ENCODE data around the gene PTPN2.
A peak's percentile ranks its signal among the peaks of the same experiment; 100 is the strongest.
"Not testable (repeated sequence)": the region's sequence is repeated elsewhere in the genome, so short reads cannot be mapped to it uniquely, and the experiment has no call there.

Gene PTPN2

DNA sequence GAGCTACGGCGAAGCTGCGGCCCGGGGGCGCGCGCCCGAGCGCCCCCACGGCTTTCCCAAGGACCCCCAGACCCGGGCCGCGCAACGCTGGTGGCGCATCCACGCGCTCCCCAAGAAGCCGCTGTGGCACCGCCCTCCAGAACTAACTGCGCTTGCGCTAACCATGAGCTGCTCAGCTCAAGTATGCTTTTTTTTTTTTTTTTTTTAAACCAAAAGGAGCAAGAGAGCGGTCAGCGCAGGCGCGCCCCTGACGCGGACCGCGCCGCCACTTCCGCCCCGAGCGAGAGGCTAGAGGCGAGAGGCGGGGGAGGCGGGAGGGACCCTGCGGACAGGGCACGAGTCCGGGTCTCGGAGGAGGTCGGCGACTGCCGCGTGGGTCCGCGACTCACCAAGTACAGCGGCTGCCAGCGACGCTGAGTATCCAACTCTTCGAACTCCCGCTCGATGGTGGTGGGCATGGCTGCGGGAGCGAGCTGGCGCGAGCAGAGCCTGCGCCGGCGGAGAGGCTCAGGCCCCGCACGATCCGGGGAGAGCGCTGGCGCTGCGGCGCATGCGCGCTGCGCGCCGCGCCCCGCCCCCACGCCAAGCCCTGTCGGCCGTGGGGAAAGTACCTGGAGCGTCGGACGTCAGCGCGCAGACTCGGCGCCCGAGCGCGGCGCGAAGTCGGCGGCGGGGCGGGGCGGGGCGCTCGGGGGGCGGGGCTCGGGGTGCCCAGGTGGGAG, at the start of gene PTPN2:
Gene PTPN2 (minus strand): TSS at position 554 of the 722 bp plus-strand sequence. CDS start 96 bp downstream, at position 458.
- peak; percentile 85 to 89 for DNase-seq

DNA sequence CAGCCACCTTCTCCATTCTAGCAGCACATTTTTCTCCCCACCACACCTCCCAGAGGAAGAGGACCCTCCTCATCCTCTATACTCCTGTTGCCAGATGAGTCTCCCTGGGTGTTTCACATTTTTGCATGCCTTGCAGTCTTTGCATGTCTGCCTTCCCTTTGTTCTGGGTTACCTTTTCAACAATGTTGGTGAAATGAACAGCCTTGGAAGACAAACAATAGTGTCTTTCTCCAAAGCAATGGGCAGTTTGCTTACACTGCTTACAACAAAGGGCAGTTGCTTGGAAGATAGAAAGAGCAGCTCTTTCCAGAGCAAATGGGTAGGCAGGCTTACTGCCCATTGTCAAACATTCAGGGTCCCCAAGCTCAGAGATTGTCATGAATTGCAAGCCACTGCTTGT, 49.3 kb upstream of the PTPN2 start:
- no peak for DNase-seq

DNA sequence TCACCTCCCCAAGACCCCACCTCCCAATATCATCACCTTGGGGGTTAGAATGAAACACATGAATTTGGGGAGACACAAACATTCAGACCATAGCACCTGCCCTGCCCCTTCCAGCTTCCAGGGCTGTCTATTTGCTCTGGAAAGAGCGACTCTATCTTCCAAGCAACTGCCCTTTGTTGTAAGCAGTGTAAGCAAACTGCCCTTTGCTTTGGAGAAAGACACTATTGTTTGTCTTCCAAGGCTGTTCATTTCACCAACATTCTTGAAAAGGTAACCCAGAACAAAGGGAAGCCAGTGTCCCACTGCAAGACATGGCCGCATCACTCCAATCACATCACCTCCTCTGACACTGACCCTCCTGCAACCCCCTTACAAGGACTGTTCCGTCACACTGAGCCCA, 46.9 kb upstream of the PTPN2 start:
- DNase-seq, result no peak

DNA sequence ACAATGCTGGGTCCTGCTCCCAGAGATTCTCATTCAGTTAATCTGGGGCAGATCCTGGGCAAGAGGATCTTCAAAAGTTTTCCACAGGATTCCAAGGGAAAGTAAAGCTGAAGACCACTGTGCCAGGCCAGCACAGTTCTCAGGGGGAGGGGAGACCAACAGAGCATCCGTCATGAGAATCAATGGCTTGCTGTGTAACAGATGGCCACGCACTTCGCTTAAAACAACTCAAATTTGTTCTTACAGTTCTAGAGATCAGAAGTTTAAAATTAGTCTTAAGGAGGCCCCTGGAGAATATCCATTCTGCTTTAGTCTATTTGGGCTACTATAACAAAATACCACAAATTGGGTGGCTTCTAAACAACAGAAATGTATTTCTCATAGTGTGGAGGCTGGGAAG, 46.3 kb upstream of the PTPN2 start:
- DNase-seq, result no peak

DNA sequence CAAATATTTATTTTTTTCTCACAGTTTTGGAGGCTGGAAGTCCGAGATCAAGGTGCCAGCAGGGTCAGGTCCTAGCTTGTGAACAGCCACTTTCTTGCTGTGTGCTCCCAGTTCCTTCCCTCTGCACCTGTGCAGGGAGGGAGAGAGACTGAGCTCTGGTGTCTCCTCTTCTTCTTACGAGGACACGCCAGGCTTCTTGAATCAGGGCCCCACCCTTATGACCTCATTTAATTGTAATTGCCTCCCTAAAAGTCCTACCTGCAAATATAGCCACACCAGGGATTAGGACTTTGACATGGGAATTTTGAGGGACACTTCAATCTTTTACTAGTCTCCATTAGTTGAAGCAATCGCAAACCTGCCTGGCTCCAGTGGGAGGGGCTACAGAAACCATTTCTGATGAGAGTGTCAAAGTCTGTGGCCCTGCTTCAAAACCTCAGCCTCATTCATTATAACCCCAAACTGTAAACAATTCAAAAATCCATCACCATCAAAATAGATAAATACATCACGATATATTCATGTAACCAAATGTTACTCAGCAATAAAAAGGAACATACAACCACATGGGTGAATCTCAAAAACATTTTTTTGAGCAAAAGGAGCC, 45.5 kb upstream of the PTPN2 start:
- DNase-seq, result no peak

DNA sequence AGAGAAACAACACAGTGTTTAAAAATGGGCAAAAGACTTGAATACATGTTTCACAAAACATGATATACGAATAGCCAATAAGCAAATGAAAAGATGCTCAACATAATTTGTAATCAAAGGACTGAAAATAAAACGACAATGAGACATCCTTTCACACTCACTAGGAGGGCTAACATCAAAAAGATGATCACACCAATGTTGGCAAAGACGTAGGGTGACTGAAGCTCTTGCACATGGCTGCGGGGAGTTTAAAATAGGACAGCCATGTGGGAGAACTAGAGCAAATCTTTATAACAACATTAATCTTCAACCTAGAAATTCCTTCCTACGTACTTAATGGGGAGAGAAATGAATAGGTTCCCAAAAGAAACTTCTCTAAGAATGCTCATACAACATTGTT, 44.6 kb upstream of the PTPN2 start:
- no peak for DNase-seq

DNA sequence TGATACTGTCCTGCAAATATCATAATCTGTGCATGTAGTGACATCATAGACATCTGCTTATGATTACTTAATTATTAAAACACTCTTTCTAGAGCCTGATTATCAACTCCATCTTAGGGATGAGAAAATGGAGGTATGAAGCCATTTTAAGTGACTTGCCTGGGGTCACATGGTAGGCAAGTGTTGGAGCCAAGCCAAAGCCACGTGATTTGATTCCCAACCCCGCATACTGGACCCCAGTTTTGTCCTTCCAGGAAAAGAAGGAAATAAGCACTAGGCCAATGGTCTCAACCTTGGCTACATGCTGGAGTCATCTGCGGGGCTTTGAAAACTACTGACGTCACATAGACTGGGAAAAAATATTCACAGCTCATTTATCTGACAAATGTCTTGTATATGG, 44.2 kb upstream of the PTPN2 start:
- no peak for DNase-seq

DNA sequence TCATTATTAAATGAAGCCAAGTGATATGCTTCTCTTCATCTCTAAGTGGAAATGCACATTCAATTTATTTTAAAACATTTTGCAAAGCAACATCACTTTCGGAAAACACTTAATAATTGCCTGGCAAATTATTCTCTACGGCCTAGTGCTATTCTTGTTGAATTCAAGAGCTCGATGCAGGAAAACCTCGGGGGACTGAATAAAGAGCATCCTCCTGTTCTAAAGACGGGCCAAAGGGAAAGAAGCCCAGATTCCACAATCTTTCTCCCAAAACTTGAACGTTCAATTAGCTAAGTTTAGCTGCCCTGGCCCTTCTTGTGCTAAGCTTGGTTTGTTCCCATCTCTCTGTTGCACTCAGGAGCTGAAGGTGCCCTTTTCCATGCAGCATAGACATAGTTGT, 40.6 kb upstream of the PTPN2 start:
- no peak for DNase-seq

DNA sequence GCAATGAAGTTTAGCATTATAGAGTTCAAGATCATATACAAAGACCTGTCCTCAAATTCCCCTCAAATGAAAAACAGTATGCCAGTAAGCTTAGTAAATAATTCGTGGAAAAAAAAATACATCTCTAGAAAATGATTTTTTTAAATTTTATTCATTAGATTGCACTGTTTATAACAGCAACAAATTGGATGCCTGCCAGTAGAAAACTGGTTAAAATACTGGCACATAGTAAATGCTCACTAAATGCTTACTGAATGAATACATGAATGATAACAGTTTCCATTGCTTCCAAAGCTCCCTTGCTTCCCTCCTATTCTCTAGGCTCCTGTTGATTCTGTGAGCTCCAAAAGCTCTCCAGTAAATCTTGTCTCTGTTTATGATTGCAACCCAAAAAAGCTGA, 38.2 kb upstream of the PTPN2 start:
- no peak for DNase-seq

DNA sequence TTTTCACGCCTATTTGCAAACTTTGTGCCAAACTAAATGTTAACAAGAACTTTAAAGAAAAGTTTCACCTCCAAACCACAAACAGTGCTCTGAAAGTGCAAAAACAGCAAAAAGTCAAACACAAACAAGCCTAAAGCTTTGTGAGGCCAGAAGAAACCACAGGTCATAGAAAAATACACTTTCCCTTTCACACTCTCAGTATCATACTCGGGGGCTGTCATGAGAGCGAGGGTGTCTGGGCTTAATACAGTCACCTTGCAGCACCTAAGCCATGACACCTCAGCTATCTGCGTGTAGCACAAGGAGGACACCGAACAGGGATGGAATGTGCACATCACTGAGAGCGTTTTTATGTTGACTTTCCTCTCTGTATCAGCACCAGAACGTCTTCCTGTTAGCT, 37.1 kb upstream of the PTPN2 start:
- DNase-seq, result no peak

DNA sequence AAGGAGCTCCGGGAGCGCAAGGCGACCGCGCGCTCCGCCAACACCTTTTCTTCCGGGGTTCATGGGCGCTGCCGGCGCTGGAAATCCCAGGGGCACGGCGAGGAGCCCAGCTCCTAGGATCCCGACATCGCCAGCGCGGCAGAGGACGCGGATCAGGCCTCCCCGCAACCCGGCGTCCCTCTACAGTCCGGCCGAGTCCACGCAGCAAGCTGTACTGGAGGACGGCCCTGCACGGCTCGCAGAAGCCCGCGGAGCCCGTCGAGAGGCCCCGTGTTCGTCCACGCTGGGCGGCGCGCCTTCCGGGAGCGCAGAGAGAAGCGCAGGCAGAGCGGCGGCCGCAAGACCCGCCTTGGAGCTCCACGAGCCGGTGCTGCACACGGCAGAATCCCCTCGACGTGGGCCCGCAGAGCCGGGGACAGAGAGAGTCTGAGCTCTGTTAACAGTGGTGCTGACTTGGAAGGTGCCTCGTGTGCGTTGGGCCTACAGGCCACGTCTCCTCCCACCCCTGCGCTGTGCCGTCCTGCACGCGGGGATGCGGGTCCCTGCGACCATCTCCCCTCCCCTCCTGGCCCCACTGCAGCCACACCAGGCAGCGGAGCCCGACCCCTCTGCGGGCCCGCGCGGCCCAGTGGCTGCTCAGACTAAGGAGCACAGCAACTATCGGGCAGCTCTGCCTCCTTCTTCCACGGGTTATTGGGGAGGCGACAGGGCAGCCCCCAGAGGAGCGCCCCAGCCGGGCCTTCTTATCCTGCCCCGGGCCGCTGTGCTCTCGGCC, 28.1 kb upstream of the PTPN2 start:
- DNase-seq, result no peak

DNA sequence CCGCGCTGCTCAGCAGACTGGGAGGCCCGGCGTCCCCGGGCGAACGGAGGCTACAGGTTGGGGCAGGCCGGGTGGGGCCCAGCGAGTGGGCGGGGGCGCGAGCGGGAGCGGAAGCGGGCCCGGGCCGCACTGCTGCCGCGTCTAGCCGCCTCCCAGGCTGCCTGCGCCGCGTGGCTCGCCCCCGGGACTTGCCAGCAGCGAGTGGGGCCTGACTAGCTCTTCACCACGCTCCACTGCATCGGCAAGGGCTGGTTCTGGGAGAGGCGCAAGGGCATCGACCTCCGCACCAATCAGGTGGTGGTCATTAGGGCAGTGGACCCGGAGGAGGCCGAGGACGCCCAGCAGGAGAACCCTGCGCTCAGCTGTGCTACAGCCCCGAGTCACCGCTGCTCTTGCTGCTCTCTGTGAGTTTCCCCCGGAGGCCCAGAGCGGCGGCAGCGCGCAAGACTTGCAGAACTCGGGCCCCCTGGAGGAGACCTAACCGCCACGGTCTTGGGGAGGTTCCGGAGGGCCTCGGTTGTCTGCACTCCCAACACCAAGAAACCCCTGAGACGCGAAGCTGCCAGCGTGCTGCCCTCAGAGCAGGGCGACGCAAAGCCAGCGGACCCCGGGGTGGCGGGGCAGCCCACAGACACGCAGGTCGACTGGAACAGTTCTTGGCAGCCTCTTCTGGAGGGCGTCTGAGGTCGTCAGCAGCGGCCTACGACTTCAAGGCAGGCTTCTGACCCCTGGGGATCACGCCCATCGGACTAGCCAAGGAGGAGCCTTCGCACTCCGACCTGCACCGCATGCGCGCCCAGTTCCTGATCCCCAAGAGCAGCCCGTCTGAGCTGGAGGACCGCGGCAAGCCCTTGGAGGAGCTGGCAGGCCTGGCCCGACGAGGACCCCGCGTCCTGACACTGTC, 27.2 kb upstream of the PTPN2 start:
- no peak for DNase-seq

DNA sequence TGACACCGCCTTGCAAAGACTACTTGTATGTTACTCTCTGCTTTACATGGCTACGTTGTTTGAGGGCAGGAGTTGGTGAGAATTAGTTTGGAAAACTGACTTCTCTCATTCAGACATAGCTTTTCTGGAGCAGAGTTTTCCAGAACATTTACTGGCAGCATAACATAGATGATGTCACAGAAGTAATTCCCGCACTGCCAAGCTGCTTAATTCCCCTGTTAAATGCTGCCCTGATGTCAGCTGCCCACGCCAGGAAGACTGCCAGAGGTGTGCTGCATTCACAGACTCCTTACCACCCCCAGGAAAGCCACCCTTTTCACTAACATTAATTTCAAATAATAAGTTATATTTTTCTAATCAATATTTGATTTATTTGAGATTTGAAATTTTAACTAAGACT, 24.7 kb upstream of the PTPN2 start:
- DNase-seq, result no peak

DNA sequence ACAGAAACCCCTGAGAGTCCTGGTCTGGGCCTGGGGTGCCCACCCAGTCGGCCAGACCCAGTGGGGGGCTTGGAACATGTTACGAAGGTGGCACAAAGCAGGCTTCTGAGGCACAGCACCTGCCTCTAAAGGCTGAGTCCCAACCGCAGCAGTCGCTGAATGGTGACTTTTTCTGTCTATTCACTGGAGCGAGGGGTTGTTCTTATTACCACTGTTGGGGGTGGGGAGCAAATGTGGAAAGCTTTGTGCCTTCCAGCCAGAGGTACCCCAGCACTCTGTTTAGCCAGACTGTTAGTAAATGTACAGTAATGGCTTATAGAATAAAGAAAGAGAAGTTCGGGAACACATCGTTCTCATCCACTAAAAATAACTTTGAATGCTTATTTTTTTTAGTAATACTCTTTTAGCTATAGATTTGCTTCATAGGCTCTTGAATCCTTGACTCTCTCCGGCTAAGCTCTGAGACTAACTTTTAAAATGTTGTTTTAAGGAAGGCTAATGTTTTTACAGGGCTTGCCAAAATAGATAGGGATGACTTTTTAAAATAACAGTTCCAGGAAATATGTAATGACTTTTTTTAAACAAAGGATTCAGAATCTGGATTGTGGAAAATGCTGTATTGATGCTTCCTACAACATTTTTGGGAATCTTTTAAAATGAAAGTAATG, 23.4 kb upstream of the PTPN2 start:
- DNase-seq, result no peak

DNA sequence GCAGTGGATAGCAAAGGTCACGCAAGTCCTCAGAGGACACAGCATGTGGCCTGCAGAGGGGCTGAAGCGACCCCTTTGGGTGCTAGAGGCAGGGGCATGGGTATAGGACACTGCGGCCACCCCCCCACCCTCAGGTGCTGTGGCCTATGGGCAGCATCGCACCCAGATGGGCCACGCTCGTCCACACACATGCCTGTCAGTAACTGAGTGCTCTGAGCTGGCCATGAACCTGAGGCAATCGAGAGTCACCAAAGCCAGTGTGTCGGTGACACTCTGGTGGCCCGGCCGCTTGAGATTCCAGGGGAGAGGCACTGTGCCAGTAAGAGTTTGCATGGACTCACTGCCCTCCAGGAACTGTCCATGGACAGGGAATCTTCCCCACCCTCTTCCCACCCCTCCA, 22.7 kb upstream of the PTPN2 start:
- no peak for DNase-seq

DNA sequence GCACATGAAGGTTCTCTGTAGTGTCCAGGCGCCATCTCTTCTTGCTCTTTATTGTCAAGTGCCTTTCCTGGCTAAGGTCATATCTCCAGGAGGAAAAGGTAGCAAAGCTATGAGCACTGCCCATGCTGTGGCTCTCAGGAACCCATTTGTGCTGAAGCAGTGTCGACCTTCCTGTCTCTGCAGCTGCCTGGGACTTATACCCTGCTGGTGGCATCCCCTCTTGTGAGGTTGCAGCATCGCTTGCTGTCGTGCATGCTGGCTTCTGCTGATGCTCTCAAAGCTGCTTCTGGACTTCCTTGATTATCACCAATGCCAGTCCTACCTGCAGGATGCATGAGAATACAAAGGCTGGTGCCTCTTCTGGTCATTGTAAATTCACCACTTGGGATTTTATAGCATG, 22.1 kb upstream of the PTPN2 start:
- no peak for DNase-seq

DNA sequence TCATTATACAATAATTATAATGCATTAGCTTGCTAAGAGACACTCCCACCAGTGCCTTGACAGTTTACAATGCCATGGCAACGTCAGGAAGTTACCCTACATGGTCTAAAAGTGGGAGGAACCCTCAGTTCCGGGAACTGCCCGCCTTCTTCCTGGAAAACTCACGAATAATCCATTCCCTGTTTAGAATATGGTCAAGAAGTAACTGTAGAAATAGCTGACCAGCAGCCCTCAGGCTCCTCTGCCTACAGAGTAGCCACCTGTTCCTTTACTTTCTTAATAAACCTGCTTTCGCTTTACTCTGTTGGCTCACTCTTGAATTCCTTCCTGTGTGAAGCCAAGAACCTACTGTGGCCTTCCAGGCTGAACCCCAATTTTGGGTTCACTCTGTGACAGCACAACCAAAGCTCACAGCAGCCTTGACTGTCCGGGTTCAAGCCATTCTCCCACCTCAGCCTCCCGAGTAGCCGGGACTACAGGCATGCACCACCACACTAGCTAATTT, 20.0 kb upstream of the PTPN2 start:
- no peak for DNase-seq

DNA sequence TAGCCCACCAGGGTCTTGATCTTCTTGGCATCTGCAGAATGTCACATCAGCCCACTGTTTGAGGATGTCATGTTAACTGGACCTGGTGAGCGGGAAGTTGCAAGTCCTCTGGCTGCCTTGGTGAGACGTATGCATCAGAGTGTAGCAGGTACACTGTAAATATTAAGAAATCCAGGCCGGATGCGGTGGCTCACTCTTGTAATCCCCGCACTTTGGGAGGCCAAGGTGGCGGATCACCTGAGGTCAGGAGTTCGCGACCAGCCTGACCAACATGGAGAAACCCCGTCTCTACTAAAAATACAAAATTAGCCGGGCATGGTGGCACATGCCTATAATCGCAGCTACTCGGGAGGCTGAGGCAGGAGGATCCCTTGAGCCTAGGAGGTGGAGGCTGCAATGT, 17.2 kb upstream of the PTPN2 start:
- DNase-seq, result not testable (repeated sequence)

DNA sequence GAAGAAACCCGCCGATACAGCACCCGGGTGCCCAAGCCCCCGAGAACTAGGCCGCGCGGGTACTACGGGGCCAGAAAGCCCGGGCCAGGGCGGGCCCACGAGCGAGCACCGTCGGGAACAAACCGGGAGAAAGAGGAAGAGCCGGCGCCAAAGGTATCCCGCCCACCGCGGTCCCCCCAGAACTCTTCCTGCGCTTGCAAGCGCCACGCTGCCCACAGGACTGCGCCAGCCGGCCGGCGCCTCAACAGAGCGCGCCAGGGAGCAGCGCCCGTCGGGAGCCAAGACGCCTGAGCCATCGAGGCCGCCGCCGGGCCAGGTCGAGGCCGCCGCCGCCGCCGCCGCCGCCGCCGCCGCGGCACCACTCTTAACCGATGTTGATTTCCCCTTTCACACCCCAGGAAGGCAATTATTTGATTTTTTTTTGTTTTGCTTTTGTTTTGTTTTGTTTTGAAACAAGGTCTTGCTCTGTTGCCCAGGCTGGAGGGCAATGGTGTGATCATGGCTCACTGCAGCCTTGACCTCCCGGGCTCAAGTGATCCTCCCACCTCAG, 12.8 kb upstream of the PTPN2 start:
- DNase-seq, result not testable (repeated sequence)

DNA sequence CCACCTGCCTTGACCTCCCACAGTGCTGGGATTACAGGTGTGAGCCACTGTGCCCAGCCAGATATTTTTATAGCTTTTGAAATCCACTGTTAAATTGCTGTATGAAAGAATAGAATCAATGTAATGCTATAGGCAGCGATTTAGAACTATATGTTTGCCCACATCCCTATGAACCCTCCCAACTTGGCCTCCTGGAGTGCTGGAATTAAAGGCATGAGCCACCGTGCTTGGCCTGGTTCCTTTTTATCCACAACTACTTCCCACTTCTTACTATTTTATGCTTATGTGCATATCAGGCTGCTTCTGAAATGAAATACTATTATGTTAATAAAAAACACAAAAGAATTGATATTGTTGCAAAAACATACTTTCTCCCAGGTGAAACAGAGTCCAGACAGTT, 11.6 kb upstream of the PTPN2 start:
- DNase-seq, result no peak

DNA sequence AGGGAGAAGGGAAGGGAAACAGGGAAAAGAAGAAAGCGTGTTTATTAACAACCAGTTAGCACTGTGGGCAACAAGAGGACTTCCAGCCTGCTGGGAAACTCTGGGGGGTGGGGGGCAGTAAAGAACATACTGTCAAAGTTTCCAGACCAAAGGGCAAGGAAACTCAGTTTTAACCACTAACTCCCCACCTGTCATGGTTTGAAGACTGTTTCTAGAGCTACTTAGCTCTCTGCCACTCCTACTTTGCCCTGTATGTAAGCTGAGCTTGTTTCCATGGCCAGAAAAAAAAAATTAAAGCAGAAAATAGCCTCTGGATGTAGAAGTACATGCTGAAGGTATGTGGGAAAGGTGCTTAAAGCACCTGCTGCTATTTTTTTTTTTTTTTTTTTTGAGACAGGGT, 11.0 kb upstream of the PTPN2 start:
- DNase-seq, result no peak

DNA sequence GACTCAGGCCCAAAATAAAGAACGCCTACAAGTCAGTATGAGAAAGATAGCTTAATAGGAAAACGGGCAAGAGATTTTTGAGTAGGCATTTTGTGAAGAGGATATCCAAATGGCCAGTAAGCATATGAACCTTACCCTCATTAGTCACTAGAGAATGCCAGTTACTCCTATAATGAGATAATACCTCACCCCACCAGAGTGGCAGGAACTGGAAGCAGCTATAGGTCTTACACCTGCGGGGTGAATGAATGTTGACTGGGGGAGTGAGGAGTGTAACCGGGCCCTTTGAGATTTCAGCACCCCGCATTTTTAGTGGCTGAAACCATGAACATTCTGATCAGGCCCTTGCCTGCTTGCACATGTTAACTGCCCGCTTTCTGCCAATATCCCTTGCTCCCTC, 7.5 kb upstream of the PTPN2 start:
- no peak for DNase-seq
